ENCODE data around the gene SPATA9. TPM values are rescaled to one million over a fixed set of nuclear protein-coding genes. Genes with fewer than 3 reads are reported as not detected.

Gene SPATA9
- total and polyA plus RNA-seq, 2 of the 13 experiments (the other 11 are each of a cell fraction or from before 2014, with no cell fraction given) = not detected

DNA sequence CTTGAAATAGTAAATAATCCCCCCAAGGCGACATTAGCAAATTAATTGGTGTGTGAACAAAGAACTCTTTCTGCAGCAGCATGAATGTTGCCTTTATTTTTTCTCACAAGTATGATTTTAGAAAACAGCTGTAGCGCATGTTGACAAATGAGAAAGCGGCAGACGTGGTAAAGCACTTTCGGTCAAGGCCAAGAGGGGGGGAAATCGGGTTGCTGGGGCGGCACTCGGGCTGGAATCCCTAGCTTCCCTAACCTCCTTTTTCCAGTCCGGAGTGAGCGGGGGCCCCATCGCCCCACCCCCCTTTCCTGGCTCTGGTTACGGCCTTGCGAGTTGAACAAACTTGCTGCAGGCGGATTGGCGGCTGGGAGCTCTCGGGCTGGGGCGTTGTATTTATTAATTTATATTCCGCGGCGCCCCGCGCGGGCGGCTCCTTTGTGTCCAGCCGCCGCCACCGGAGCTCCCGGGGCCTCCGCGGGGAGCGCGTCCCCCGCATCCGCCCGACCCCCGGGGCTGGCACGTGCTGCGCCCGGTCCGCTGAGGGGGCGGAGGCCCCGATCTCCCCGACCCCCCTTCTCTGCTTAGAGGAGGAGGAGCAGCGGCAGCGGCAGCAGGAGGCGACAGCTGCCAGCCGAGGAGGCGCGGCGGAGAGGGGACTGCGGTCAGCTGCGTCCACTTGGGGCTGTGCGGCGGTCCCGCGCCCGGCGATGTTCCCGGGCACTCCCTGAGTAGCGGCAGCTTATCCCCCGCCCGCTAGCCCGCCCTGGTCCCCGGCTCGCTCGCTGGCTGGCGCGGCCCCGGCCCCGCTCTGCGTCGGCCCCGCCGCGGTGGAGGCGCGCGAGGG, 48.2 kb upstream of the SPATA9 start, which contains the start of gene RHOBTB3 (continued):
- TF ChIP-seq, protein P1, sequence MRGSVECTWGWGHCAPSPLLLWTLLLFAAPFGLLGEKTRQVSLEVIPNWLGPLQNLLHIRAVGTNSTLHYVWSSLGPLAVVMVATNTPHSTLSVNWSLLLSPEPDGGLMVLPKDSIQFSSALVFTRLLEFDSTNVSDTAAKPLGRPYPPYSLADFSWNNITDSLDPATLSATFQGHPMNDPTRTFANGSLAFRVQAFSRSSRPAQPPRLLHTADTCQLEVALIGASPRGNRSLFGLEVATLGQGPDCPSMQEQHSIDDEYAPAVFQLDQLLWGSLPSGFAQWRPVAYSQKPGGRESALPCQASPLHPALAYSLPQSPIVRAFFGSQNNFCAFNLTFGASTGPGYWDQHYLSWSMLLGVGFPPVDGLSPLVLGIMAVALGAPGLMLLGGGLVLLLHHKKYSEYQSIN (CRISPR knock-in tag; IDR thresholded peaks at IDR 0.05; ENCODE audit: borderline replicate concordance) = no peak
- TF ChIP-seq ZNF143 (CRISPR knock-in tag; IDR thresholded peaks at IDR 0.05) (no peak), FOXK2 (IDR thresholded peaks at IDR 0.05) (no peak), ZNF691 (CRISPR knock-in tag; IDR thresholded peaks at IDR 0.05; ENCODE audit: borderline replicate concordance, low read depth) (no peak), PITX1 (CRISPR knock-in tag; IDR thresholded peaks at IDR 0.05) (no peak), SNAI1 (CRISPR knock-in tag; IDR thresholded peaks at IDR 0.05; ENCODE audit: borderline replicate concordance) (no peak), MIER2 (CRISPR knock-in tag; IDR thresholded peaks at IDR 0.05) (no peak), ERF (CRISPR knock-in tag; IDR thresholded peaks at IDR 0.05) (no peak; the same call in 1 of the 2 replicates), NFYC (CRISPR knock-in tag; IDR thresholded peaks at IDR 0.05) (no peak), BCL3 (CRISPR knock-in tag; IDR thresholded peaks at IDR 0.05) (peak; percentile 18; the same call in 1 of the 2 replicates), REPIN1 (CRISPR knock-in tag; IDR thresholded peaks at IDR 0.05; ENCODE audit: borderline replicate concordance, low read depth) (no peak), ZNF337 (CRISPR knock-in tag; IDR thresholded peaks at IDR 0.05; ENCODE audit: borderline replicate concordance, low read depth) (no peak), CBFB (CRISPR knock-in tag; IDR thresholded peaks at IDR 0.05) (peak; percentile 64; the same call in 1 of the 2 replicates), ZNF790 (CRISPR knock-in tag; IDR thresholded peaks at IDR 0.05; ENCODE audit: borderline replicate concordance) (no peak), STAT5B (CRISPR knock-in tag; IDR thresholded peaks at IDR 0.05) (no peak), STAG1 (CRISPR knock-in tag; IDR thresholded peaks at IDR 0.05) (no peak; the same call in 1 of the 2 replicates), JARID2 (CRISPR knock-in tag; IDR thresholded peaks at IDR 0.05; ENCODE audit: insufficient replicate concordance) (peak; percentile 39), HNRNPLL (IDR thresholded peaks at IDR 0.05; ENCODE audit: low read depth, low read length, poor library complexity, severe bottlenecking) (peak; percentile 61), SMARCE1 (IDR thresholded peaks at IDR 0.05; ENCODE audit: borderline replicate concordance) (no peak), ONECUT2 (CRISPR knock-in tag; IDR thresholded peaks at IDR 0.05) (no peak)
- TF ChIP-seq, protein P2, sequence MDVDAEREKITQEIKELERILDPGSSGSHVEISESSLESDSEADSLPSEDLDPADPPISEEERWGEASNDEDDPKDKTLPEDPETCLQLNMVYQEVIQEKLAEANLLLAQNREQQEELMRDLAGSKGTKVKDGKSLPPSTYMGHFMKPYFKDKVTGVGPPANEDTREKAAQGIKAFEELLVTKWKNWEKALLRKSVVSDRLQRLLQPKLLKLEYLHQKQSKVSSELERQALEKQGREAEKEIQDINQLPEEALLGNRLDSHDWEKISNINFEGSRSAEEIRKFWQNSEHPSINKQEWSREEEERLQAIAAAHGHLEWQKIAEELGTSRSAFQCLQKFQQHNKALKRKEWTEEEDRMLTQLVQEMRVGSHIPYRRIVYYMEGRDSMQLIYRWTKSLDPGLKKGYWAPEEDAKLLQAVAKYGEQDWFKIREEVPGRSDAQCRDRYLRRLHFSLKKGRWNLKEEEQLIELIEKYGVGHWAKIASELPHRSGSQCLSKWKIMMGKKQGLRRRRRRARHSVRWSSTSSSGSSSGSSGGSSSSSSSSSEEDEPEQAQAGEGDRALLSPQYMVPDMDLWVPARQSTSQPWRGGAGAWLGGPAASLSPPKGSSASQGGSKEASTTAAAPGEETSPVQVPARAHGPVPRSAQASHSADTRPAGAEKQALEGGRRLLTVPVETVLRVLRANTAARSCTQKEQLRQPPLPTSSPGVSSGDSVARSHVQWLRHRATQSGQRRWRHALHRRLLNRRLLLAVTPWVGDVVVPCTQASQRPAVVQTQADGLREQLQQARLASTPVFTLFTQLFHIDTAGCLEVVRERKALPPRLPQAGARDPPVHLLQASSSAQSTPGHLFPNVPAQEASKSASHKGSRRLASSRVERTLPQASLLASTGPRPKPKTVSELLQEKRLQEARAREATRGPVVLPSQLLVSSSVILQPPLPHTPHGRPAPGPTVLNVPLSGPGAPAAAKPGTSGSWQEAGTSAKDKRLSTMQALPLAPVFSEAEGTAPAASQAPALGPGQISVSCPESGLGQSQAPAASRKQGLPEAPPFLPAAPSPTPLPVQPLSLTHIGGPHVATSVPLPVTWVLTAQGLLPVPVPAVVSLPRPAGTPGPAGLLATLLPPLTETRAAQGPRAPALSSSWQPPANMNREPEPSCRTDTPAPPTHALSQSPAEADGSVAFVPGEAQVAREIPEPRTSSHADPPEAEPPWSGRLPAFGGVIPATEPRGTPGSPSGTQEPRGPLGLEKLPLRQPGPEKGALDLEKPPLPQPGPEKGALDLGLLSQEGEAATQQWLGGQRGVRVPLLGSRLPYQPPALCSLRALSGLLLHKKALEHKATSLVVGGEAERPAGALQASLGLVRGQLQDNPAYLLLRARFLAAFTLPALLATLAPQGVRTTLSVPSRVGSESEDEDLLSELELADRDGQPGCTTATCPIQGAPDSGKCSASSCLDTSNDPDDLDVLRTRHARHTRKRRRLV (CRISPR knock-in tag; IDR thresholded peaks at IDR 0.05) = no peak
